HCEC 1CT (cell line): ENCODE measurements around the gene RAB3B.
"Not testable (repeated sequence)": the region's sequence is repeated elsewhere in the genome, so short reads cannot be mapped to it uniquely, and the experiment has no call there.

ENCODE experiments used
- DNase-seq: peaks from one replicate; pipeline ENCODE4 v3.0.0-alpha.2; 2017

Gene RAB3B

DNA sequence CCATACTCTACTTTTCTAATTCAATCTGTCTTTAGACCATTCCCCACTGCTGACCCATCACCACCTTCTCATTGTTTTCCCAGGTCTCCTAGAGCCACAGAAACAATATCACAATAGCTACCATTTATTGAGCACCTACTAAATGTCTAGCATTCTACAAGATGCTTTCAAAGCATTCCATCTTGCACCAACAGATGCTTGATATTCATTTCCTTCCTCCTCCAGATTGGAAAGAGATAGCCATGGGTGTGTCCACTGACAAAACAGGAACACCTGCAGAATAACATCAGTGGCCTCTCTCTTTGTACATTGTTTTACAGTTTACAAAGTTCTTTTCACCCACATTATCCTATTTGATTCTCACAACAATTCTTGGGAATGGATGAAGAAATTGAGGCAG, 2.2 kb downstream of the RAB3B start:
- no peak for DNase-seq

DNA sequence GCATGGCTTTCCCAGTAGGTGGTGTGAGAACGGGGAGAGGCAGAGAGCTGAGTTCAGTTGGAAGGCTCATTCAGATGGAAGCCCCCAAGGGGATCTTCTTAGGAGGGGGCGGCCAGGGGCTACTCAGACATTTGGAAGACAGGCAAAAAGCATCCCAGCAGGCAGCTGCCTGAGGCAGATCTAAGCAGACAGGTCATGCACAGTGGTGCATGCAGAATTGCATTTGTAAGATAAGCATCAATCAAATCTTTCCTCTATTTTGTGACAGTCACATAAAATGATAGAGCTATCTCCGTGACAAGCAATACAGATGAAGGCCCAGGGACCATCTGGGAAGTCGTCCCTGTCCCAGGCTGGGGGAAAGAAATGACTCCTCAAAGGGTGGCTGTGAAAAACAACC, 3.8 kb downstream of the RAB3B start:
- no peak for DNase-seq

DNA sequence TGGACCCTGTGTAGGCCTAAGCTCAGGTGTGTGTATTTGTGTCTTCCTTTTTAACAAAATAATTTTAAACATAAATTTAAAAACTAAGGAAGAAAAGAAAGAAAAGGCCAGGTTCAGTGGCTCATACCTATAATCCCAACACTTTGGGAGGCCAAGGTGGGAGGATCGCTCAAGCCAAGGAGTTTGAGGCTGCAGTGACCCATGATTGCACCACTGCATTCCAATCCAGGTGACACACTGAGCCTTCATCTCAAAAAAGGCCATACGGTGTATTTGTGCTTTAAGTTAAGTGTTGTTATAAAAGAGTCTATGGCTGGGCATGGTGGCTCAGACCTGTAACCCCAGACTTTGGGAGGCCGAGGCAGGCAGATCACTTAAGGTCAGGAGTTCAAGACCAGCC, 8.3 kb downstream of the RAB3B start:
- DNase-seq, result no peak

DNA sequence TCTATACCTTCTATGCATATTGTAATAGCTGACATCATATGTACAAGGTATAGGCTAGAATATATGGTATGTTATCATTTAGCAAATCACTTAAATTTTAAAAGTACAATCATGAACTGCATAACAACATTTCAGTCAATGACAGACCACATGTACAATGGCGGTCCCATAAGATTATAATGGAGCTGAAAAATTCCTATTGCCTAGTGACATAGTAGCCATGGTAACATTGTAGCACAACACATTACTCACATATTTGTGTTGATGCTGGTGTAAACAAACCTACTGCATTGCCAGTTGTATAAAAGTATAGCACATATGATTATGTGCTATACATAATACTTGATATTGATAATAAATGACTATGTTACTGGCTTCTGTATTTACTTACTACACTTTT, 8.9 kb downstream of the RAB3B start:
- DNase-seq, result no peak

- no peak for DNase-seq
Observed at GRCh38 chr1:51978099-51978498, 12.4 kb downstream of the RAB3B start.

DNA sequence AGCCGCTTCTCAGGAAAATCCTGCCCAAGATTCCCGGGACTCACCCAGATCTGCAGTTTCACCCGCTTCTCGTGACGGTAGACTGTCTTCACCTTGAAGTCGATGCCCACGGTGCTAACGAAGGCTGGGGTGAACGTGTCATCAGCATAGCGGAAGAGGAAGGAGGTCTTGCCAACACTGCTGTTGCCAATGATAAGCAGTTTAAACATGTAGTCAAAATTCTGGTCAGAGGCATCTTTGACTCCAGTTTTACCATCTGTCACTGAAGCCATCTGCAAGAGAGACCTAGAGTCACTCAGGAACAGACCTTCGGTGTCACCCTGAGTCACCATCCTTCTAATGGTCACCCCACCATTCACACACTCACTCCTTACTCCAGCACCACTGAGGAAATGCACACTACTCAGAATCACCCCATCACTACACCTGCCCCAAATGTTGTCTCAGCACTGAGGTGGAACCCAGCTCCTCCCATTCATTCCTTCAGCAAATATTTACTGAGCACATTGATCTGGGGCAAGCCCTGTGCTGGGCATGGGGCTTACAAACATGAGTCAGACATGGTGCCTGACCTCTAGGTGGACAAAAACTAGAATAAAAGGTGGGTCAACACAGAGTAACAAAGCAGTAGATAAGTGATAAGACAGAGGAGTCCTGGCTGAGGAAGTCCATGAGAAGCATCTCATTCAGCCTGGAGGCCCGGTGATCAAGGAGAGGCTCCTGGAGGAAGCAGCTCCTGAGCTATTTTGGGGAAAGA, 13.5 kb downstream of the RAB3B start:
- DNase-seq, result no peak

DNA sequence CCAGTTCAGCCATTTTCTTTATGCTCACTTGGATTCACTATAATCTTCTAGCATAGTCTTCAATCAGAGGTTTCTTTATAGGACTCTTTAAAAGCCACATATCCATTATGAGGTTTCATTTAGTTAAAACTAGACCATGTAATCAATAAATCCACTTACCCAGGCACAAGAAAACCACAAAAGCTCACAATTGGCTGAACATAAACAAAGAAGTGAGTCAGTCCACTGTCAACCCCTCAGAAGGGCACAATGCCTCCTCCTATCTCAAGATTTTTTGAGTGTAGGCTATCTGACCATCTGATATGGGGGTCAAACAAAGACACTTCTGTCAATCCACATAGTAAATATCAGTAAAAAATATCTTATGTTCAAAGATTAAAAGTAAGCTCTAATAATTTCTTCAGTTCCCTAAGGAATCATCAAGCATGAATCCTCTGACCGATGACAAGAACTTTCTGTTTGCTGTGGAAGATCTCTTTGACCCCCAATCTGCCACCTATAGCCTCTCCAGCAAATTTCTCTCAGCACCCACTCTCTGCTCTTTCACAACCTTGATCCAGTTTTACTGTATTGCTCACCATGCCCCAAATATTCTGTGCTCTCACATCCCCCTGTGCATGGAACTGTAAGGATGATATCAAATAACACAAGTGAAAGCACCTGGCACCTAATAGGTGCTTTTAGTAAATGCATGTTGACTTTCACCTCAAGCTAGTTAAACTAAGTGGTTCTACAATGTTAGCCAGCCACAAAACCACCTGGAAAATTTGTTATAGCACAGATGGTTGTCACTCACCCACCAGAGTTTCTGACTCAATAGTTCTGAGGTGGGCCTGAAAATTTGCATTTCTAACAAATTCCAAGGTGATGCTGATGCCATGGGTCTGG, 16.7 kb downstream of the RAB3B start:
- peak; percentile 63 for DNase-seq

GRCh38 chr1:51969038-51969705, 21.3 kb downstream of the RAB3B start:
- DNase-seq, result peak; percentile 98

DNA sequence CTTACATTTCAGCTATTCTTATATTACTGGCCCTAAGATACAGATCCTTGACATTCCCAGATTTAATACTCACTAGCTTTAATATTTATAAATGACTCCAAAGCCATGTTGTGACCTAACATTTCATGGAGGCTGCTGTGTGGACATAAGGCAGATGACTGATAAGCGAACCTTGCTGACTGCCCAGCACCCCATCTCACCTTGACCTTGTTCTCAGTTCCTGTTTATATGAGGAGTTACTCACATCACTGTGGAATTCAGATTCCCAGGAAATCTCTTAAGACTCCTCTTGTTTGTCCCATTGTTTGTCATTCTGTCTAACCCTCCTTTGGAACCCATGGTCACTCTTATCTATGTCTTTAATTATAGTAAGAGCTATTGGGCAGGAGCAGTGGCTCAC, 21.9 kb downstream of the RAB3B start:
- peak; percentile 19 for DNase-seq

DNA sequence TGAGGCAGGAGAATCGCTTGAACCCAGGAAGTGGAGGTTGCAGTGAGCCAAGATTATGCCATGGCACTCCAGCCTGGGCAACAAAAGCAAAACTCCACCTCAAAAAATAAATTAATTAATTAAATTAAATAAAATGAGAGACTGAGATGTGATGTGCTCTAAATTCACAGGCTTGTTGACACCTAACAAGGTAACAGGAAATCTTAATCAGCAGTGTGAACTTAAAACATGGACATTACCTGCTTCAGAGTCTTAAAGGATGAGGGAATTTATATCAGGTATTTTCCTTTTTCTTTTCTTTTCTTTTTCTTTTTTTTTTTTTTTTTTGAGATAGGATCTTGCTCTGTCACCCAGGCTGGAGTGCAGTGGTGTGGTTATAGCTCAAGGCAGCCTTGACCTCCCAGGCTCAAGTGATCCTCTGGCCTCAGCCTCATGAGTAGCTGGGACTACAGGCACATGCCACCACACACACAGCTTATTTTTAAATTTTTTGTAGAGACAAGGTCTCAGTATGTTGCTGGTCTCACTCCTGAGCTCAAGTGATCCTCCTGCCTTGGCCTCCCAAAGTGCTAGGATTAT, 23.2 kb downstream of the RAB3B start:
- not testable (repeated sequence) for DNase-seq

DNA sequence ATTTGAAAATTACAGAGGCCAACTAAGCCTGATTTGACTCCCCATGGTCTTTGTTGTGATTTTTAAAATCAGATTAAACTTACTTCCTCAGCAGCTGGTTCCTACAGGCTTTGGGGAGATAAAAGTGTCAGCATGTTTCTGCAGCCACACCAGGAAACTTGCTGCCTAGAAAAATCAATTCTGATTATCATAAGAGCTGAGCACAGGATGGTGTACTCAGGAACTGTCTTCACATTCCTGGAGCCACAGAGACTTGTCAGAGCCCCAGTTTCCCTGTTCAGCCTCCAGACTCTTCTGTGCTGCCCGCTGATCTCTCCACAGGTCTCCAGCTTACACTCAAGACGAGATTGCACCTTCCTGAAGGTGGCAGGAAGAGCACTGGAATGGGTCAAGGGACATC, 23.9 kb downstream of the RAB3B start:
- no peak for DNase-seq

- DNase-seq, result no peak
Observed at GRCh38 chr1:51964309-51964696, 26.2 kb downstream of the RAB3B start.

GRCh38 chr1:51963592-51964308, 26.8 kb downstream of the RAB3B start:
- DNase-seq, result no peak

DNA sequence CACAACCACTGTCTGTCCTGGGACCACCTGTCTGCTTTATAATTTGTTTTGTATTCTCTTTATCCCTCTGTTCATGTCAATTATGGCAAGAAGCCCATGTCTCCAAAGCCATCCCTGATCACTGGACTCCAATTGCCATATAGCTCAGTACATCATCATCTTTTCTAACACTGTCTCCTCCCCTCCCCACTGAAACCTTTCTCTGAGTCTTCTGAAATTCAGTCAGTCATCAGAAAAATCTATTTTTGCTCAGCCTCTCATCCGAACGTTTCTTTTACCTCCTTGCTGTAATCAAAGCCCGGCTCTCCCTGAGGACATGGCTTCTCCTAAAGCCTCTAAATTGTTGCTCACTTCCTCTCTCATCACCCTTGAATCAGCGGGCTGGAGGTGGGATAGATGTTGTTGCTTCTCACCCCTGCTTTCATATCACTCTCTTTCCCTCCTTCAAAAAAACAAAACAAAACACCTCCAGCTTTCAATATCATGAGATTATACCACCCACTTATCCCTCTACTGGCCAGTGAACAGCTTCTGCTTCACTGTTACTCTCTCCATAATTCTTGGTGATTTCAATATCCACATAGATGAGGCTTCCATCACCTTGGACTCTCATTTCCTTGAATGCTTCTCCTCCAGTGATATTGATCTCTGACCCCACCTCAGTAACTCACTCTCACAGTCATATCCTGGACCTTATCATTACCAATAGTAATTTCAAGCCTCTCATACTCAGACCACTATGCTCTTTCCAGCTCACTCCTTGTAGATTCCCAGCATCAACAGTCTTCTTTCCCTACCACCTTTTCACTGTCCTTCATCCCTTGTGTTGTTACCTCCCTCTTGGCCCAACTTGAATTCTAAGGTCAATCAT, 27.8 kb downstream of the RAB3B start:
- no peak for DNase-seq

- DNase-seq, result no peak
Observed at GRCh38 chr1:51961954-51962353, 28.5 kb downstream of the RAB3B start.

GRCh38 chr1:51961231-51961630, 29.3 kb downstream of the RAB3B start:
- DNase-seq, result no peak

DNA sequence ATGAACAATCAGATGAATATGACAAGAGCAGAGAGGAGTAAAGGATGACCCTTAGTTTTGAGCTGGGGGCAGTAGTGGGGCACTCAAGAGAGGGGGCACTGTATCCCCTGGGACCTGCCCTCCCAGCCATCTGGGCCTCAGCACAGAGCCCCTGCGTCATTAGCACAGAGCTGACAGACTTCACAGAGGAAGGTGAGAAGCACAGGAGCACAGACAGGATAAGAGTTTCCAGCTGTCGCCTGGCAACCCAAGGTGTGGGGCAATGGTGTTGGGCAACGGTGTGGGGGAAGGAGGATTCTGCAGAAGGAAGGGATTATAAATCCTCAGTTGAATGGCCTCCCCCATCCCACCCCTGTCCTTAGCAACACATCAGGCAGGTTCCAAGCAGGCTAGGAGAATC, 30.2 kb downstream of the RAB3B start:
- no peak for DNase-seq

- no peak for DNase-seq
Observed at GRCh38 chr1:51958824-51959223, 31.7 kb downstream of the RAB3B start.

GRCh38 chr1:51957618-51958017, 32.9 kb downstream of the RAB3B start:
- no peak for DNase-seq

GRCh38 chr1:51956528-51957509, 33.7 kb downstream of the RAB3B start:
- peak; percentile 50 for DNase-seq
